ENCODE measurements around the gene MAPK8.

Gene MAPK8

DNA sequence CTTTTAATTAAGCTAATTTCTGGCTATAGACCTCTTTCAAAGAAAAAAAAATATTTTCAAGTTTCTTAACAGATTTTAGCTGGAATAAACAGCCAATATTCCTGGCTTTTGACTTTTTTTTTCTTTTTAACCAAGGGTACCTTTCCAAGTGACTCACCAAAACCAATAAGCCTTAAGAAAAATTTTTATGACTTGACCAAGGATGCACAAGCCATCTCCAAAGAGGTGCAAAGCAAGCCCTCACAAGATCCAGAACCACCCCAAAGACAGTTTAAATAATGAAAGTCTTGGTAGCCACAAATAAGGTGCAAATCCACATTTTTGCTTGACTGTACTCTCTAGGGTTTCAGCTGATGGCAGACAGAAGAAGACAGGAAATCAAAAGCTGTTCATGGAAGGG lies 76.5 kb downstream of the MAPK8 start:
- no peak for DNase-seq (ENCODE audit: low read depth in 2 of 2)

GRCh38 chr10:48383393-48383792 lies 76.9 kb downstream of the MAPK8 start:
- DNase-seq (ENCODE audit: low read depth in 2 of 2): no peak

- no peak for DNase-seq (ENCODE audit: low read depth in 2 of 2)
Measured at GRCh38 chr10:48384699-48384982, 78.2 kb downstream of the MAPK8 start.

- no peak for DNase-seq (ENCODE audit: low read depth in 2 of 2)
Measured at GRCh38 chr10:48389272-48389671, 82.8 kb downstream of the MAPK8 start.

- no peak for DNase-seq (ENCODE audit: low read depth in 2 of 2)
Measured at GRCh38 chr10:48389846-48390557, 83.5 kb downstream of the MAPK8 start.

DNA sequence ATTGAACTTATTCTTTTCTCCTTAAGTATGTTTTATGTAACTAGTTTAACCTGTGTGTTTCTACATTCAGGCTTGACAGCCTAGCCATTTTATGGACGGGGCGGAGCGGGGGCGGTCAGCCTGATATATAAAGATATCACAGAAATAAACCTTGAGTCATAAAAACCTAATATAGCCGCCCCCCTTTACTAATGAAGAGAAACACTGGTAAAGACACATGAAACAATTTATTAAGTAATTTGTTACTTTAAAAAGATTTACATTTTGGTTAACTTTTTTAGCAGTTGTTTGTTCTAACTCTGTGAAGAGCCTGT lies 84.0 kb downstream of the MAPK8 start:
- DNase-seq (ENCODE audit: low read depth in 2 of 2): no peak

DNA sequence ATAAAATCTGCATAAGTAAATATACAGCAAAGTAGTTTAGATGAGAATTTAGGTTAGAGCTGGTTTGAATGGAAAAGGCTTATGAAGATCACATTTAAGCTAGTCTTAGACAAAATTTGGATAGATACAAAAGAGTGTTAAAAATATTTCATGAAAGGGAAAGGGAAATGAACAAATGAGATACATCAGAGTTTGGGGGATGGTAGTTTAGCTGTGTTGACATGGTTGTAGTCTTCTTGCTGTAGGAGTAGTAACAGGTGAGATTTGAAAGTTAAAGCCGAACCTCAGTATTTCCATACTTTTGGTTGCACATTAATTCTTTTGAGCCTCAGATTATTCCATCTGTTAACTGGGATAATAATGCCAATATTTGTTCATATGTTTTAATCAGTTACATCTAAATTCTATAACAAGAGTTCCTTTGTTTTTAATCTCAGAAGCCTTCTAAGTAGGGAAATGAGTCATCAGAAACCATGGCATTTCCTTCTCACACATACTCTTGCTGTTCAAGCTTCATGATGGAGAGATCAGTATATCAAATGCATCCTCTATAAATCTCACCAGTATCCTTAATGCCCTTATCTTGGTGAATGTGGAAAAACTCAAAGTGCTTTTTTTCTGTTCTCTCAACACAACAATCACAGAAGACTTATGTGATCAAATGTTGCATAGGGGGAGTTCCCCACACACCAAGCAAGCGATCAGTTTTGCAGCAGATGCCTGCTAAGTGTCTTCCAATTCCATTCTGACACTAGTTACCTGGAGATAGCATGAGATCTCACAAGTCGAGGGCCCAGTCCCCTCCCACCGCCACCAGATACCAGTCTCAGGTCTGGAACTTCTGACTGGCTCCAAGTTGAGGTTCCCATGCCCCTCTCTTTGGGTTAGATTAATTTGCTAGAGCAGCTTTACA lies 84.7 kb downstream of the MAPK8 start:
- DNase-seq (ENCODE audit: low read depth in 2 of 2): no peak

DNA sequence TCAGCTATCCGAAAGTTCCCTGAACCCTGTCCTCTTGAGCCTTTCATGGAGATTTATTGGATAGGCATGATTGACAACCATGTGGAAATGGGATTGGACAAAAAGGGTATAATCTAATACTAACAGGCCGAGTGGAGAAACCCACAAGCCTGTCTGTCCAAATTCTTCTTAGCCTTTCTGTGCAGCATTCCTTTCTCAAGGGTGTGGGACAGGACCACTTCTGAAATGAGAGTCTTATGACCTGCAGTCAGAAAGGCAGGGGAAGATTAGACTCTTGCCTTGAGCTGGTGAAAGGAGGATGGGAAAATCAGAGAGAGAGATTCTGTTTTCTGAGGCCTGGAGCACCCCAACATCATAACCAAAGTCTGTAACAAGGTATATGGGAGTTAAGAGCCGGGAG lies 85.5 kb downstream of the MAPK8 start:
- DNase-seq (ENCODE audit: low read depth in 2 of 2): no peak

DNA sequence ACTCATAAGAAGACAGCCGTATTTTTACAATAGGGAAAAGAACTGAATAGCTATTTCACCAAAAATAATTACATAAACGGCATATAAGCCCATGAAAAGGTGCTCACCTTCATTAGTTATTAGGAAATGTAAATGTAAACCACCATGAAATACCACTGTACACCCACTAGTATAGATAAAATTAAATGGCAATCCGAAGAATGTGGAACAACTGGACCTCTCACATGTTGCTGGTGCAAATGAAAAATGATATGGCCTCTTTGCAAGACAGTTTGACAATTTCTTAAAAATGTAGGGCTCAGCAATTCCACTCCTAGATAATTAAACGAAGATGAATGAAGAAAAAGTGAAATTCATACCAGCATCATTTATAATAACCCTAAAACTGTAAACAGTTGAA lies 91.8 kb downstream of the MAPK8 start:
- no peak for DNase-seq (ENCODE audit: low read depth in 2 of 2)

DNA sequence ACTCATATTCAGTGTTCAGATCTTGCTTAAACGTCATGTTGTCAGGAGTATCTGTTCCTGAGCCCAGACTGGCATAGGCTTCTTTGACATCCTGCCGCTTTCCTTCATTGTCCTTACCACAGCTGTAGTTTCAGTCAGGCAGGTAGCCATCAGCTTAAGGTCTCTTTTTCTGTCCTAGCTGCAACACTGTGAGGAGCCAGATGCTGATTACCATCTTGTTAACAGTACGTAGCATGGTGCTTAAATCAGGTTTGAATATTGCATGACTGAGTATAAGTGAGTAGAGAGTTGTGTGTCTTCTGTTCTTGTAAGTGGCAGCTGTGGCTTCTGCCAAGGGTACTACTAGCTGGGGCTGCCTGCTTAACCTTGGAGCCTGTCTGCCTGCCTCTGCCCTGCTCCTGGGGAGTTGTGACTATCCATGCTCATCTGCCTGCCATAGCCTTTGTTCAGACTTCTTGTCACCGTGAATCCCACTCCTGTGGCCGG lies 92.6 kb downstream of the MAPK8 start:
- no peak for DNase-seq (ENCODE audit: low read depth in 2 of 2)

- no peak for DNase-seq (ENCODE audit: low read depth in 2 of 2)
Measured at GRCh38 chr10:48399551-48399950, 93.1 kb downstream of the MAPK8 start.

- no peak for DNase-seq (ENCODE audit: low read depth in 2 of 2)
Measured at GRCh38 chr10:48400129-48400849, 93.8 kb downstream of the MAPK8 start.

DNA sequence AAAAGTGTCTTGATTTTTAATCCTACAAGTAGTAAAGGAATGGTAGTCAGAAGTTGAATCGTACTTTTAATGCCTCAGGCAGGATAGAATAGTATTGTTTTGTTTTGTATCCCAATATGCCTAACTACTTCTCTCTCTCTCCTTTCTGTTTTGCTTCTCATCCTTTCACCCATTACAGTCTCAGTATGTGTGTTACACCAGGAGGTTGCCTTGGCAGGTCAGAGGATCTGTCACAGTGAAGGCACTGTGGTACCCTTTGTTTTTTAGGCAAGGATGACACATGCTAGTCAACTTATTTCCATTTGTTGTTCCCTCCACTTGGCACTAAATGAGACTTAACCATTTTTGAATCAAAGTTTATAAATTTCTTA lies 94.4 kb downstream of the MAPK8 start:
- DNase-seq (ENCODE audit: low read depth in 2 of 2): no peak

DNA sequence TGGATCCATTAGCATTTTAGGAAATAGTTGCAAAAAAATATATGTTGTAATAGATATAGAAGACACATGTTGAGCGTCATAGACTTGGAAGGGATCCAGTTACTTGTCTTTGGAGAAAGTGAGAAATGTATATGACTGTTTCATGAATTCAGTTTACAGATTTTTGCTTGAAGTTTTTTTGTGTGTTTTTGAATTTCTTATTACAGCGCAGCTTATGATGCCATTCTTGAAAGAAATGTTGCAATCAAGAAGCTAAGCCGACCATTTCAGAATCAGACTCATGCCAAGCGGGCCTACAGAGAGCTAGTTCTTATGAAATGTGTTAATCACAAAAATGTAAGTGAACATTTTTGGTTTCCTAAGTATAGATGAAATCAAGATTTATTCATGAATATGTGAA lies 98.2 kb downstream of the MAPK8 start:
- no peak for DNase-seq (ENCODE audit: low read depth in 2 of 2)

DNA sequence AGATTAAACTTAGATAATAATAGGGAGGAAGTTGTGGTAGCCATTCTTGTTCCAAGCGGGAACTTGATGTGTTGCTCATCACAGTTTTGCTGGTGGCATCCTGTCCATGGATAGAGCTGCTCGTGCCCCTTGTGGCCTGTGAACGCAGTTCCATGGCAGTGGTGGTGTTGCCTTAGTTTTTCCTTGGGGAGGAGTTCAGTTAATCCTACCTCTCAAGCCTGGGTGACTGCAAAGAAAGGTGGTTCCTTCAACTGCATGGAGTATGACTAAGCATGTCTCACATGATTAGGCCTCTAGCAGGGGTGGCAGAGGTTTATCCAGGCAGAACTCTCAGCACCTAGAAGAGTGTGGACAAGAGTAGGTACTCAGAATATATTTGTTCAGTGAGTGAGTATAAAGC lies 99.7 kb downstream of the MAPK8 start:
- DNase-seq (ENCODE audit: low read depth in 2 of 2): no peak

DNA sequence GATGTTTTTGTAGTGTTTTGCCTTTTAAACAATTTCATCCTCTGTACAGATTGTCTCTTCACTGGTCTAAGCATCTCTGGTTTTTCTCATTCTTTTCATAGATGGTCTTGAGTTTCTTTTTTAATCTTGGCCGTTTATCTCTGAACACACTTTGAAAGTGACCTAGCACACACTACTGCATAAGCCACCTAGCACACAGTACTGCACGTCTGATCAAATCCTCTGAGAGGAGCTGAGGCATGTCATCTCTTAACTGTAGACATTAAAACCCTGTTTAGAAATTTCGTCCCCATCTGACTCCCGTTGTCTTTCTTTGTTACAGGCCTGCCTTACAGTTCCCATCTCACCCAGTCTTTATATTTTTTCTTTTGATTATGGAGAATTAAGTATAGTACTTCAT lies 100.2 kb downstream of the MAPK8 start:
- no peak for DNase-seq (ENCODE audit: low read depth in 2 of 2)

DNA sequence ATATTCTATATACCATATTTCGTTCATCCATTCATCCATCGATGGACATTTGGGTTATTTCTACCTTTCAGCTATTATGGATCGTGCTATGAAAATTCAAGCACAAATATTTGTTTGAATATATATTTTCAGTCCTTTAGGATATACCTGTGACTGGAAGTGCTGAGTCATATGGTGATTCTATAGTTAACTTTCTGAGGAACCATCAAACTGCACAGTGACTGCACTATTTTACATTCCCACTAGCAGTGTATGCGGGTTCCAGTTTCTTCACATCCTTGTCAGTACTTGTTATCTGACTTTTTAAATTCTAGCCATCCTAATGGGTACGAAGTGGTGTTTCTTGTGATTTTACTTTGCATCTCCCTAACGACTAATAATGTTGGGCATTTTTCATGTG lies 104.0 kb downstream of the MAPK8 start:
- no peak for DNase-seq (ENCODE audit: low read depth in 2 of 2)

GRCh38 chr10:48411510-48411909 lies 105.0 kb downstream of the MAPK8 start:
- no peak for DNase-seq (ENCODE audit: low read depth in 2 of 2)

DNA sequence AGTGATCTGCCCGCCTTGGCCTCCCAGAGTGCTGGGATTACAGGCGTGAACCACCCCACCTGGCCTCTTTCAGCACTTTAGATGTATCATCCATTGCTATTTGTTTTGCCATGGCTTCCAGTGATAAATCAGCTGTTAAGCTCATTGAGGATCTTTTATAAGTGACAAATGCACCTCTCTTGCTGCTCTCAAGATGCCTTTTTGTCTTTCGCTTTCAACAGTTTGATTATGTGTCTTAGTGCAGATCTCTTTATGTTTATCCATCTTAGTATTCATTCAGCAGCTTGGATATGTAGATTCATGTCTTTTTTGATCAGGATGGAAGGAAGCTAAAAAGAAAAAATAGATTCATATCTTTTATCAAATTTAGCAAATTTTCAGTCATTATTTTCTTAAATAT lies 105.6 kb downstream of the MAPK8 start:
- no peak for DNase-seq (ENCODE audit: low read depth in 2 of 2)

DNA sequence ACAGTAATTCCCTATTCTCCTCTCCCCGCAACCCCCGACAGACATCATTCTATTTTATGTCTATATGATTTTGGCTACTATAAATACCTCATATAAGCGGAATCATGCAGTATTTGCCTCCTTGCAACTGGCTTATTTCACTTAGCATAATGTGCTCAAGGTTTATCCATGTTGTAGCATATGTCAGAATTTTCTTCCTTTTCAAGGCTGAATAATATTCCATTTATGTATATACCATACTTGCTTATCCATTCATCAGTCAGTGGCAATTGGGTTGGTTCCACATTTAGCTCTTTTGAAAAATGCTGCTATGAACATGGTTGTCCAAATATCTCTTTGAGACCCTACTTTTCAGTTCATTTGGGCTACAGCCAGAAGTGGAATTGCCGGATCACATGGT lies 106.5 kb downstream of the MAPK8 start:
- DNase-seq (ENCODE audit: low read depth in 2 of 2): no peak

GRCh38 chr10:48414160-48414559 lies 107.7 kb downstream of the MAPK8 start:
- DNase-seq (ENCODE audit: low read depth in 2 of 2): no peak

GRCh38 chr10:48414778-48415177 lies 108.3 kb downstream of the MAPK8 start:
- DNase-seq (ENCODE audit: low read depth in 2 of 2): no peak

All from stimulated activated CD4-positive, alpha-beta T cell treated with anti-CD3 and anti-CD28 coated beads, Interleukin-1b, Interleukin-23, amount 100 ng/mL, for 4 hours (primary cell).